Hematopoietic multipotent progenitor cell treated with erythropoietin and hydrocortisone succinate and interleukin-3 and kit ligand, for 4 days (in vitro differentiated cells): ENCODE measurements around the gene CD276.

Source experiments
- DNase-seq: peaks from one replicate; pipeline ENCODE4 v3.0.0-alpha.2; 2015

Gene CD276

GRCh38 chr15:73749971-73750370, 65.8 kb downstream of the CD276 start:
- DNase-seq: no peak

DNA sequence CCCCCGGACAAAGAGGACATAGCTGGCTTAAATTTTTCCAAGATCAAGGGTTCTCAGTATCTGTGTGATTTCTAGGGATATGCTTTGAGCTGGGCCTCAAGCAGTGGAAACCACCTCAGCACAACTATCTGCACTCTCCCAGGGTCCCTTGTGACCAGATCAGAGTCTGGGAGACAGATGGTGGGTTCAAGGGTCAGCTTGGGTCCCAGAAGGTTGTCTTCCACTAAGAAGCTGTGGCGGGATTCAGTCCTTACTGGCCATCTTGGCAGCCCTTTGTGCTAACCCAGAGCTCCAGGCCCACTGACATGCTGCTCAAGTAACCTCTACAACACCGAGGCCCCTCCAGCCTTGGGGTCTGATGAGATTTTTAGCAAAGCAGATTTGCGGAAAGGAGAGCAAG, 66.3 kb downstream of the CD276 start:
- DNase-seq: no peak

DNA sequence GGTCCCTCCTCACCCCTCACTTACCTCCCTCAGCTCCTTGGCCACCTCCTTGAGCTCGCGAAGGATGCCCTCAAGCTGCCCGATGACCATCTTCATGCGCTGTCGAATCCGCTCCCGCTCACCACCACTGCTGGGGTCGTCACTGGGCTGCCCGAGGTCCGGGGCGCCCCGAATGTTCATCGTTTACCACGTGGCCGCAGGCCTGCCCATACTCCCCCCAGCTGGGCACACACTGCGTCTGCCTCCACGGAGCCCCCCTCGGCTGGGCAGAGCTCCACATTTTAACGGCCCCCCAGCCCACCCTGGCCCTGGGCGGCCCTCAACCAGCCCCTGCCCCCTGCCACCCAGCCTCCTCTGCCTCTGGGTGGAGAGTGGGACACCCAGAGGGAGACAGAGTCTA, 66.8 kb downstream of the CD276 start:
- DNase-seq: no peak

- no peak for DNase-seq
Measured at GRCh38 chr15:73751511-73751898, 67.3 kb downstream of the CD276 start.

- no peak for DNase-seq
Measured at GRCh38 chr15:73751899-73752805, 68.0 kb downstream of the CD276 start.

DNA sequence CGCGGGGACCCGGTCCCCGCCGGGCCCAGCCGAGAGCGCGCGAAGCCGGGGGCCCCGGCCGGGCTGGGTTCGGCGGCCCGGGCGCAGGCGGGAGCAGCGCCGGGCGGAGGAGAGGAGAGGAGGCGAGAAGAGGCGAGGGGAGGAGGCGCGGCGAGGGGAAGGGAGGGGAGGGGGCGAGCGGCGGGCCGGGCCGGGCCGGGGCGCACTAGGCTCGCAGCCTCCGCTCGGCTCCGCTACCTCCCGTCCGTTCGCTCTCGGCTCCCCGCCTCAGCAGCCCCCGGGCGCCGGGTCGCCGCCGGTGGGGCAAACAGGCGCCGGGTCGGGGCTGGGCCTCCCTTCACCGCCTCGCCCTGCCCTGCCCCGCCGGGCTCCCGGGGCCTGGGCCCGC, 68.6 kb downstream of the CD276 start:
- peak; percentile 17 for DNase-seq

DNA sequence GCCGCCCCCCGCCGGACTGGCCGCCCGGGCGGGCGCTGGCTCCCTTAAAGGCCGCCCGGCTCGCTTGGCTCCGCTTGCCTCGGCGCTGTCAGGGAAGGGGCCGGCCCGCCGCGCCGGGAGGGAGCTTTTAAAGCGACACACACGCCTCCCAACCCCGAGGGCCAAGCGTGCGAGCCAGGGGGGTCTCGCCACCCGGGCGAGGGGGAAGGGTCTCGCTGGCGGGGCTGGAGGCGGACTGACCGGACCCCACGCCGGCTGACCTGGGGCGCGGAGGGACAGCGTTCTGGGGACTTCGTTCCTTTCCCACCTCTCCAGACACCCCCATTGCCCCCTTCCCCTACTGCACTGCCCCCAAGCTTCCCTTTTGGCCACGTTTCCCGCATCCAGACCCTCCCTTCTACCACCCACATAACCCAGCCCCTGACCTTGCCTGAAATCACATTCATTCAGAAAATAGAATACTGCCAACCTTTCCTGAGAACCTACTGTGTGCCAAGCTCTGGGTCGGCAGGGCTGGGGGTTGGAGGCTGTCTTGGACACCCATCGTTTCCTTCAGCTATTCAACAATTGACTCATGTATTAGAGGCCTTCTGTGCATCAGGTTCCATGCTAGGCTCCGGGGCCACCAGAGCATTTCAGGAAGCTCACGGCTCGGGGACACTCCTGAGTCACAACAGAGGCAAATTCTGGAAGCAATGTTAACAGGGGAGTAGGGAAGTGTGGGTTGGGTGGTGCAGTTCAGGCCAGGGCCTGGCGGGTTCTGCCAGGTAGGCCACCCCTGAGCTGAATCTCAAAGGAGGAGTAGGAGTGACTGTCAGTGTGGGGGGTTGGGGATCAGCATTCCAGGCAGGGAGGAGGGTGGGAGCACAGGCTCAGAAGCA, 69.3 kb downstream of the CD276 start, which contains the start of gene INSYN1:
TSS of gene INSYN1 (minus strand) at position 102 of the 881 bp plus-strand sequence. CDS start 2,221 bp downstream, outside the sequence.
- DNase-seq: peak; percentile 30

DNA sequence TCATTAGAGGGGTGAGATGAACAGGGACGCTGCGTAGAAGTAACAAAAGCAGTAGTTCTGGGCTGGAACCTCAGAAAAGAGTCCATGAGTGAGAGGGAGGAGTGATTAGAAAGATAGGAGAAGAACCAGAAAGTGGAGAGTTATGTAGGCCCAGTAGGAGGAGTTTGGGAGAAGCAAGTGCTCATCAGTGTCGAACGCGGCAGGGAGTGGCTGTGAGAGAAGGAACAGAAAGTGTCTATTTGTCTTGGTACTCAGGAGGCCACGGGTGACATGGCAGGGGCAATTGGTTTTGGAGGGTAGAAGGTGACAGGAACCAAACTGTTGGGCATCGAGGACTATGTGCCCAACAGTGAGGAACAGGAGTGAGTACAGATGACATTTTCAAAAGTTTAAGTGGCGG, 70.3 kb downstream of the CD276 start:
- DNase-seq: no peak

DNA sequence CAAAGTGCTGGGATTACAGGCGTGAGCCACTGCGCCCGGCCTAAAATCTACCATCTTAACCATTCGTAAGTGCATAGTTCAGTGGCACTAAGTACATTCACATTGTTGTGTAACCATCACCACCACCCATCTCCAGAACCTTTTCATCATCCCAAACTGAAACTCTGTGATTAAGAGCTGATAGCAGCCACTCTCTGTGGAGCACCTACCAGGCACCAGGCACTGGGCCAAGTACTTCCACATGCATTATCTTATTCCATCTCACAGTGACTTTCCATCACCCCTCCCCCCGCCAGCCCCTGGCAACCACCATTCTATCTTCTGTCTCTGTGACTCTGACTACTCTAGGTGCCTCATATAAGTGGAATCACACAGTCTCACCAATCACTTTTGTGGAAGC, 71.3 kb downstream of the CD276 start:
- no peak for DNase-seq

DNA sequence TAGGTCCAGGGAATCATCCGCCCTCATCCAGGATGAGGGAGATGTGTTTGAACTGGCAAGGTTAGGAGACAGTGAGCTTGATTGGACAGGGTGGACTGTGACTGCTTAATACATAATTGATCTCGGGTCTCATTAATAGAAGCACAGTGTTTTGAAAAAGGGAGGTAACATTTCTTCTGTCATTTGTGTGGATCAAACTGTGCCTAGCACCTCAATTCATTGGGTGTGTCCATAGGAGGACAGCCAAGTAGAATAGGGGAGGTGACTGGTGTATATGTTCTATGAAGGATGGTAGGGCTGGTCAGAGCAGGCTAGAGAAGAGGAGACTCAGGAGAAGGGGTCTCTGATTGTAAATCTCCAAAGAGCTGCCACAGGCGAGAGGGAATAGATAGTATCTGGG, 71.8 kb downstream of the CD276 start:
- no peak for DNase-seq

DNA sequence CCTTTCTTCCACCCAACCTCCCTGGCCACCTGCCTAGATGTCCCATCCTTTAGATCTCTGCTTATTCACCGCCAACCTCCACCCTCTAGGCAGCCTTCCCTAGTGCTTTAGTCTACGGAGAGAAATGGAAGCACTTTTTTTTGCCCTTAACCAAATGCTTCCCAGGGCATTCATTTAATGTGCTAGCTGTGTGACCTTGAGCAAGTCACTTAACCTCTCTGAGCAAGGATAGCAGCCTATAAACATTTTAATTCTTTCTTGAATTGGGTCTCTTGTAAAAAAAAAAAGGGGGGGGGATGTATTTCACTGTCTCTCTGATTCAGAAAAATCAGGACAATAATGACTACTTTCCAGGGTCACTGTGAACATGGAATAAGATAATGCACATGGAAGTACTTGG, 72.2 kb downstream of the CD276 start:
- DNase-seq: no peak

GRCh38 chr15:73756947-73757513, 72.8 kb downstream of the CD276 start:
- no peak for DNase-seq

- no peak for DNase-seq
Measured at GRCh38 chr15:73757571-73757970, 73.4 kb downstream of the CD276 start.

DNA sequence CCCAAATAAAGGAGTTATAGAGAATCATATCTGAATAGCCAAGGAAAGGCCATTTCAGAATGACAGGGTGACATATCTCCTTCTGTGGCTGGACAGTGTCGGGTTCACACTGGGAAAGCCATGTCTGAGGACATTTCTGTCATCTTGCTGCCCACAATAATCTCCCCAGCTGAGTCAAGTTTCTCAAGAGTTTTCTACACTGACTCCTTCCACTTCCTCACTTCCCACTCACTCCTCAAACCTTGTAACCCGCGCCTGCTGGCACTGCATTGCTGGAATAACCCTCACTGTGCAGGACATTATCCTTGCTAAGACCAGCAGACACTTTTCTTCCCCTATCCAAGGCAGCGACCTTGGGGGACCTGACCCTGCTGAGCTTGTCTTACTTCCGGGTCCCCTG, 74.3 kb downstream of the CD276 start:
- DNase-seq: no peak

- DNase-seq: no peak
Measured at GRCh38 chr15:73760330-73761329, 76.4 kb downstream of the CD276 start.

DNA sequence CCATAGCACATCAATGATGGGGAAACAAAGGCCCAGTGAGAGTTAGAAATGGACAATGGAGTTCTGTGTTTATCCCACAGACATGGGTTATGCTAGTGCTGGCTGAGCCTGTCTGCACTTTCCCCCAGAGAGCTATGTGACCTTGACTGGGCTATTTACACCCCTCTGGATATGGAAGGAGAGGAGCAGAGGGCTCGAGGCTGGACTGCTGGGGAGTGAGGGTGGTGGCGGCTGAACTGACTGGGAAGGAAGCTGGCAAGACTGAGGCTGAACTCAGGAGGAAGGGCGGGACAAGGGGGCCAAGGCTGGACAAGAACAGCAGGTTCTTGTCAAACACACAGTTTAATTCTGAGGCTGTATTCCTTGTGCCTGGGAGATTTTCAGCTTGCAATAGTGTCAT, 79.7 kb downstream of the CD276 start:
- DNase-seq: no peak
